Measurements from ENCODE around the gene B4GALT6.

B4GALT6 gene

GRCh38 chr18:31630549-31630948, 53.8 kb downstream of the B4GALT6 start:
- DNase-seq: no peak

GRCh38 chr18:31626409-31626808, 58.0 kb downstream of the B4GALT6 start:
- no peak for DNase-seq

GRCh38 chr18:31624892-31625640, 59.3 kb downstream of the B4GALT6 start:
- no peak for DNase-seq

GRCh38 chr18:31619291-31619690, 65.1 kb downstream of the B4GALT6 start:
- DNase-seq: no peak

GRCh38 chr18:31618801-31619200, 65.6 kb downstream of the B4GALT6 start:
- DNase-seq: no peak

GRCh38 chr18:31617031-31617717, 67.2 kb downstream of the B4GALT6 start:
- no peak for DNase-seq

GRCh38 chr18:31616586-31616985, 67.8 kb downstream of the B4GALT6 start:
- no peak for DNase-seq

GRCh38 chr18:31614044-31614443, 70.3 kb downstream of the B4GALT6 start:
- no peak for DNase-seq

- no peak for DNase-seq
Measured at GRCh38 chr18:31612124-31612523, 72.3 kb downstream of the B4GALT6 start.

- no peak for DNase-seq
Measured at GRCh38 chr18:31611511-31611910, 72.9 kb downstream of the B4GALT6 start.

GRCh38 chr18:31610286-31611205, 73.8 kb downstream of the B4GALT6 start:
- no peak for DNase-seq

GRCh38 chr18:31609886-31610285, 74.5 kb downstream of the B4GALT6 start:
- DNase-seq: no peak

- no peak for DNase-seq
Measured at GRCh38 chr18:31607384-31607783, 77.0 kb downstream of the B4GALT6 start.

GRCh38 chr18:31606265-31606664, 78.1 kb downstream of the B4GALT6 start:
- no peak for DNase-seq

GRCh38 chr18:31603315-31603714, 81.1 kb downstream of the B4GALT6 start:
- DNase-seq: no peak

GRCh38 chr18:31598021-31598805, 86.2 kb downstream of the B4GALT6 start:
- DNase-seq: no peak

GRCh38 chr18:31596081-31596872, 88.1 kb downstream of the B4GALT6 start:
- DNase-seq: no peak

- DNase-seq: no peak
Measured at GRCh38 chr18:31595121-31595771, 89.1 kb downstream of the B4GALT6 start.

GRCh38 chr18:31592506-31593157, 91.7 kb downstream of the B4GALT6 start:
- no peak for DNase-seq

GRCh38 chr18:31591628-31592027, 92.8 kb downstream of the B4GALT6 start, which contains the start of gene TTR:
Gene TTR, plus strand, starts transcription at chr18:31591877. Its CDS starts 26 bp downstream, at chr18:31591903.
- DNase-seq: no peak

- DNase-seq: no peak
Measured at GRCh38 chr18:31591113-31591512, 93.3 kb downstream of the B4GALT6 start.
